Tibial nerve (tissue), 4 donors: Measurements from ENCODE around the gene ZC3H12C.

Experiments used
- CTCF ChIP-seq, 5 experiments: fragments of 200-600 bp in 3 of 5; fragments of 450-650 bp in 2 of 5; sonication (generic) in 3 of 5; IDR thresholded peaks; one replicate each; pipeline ENCODE4 v1.5.1; 2016 to 2019; ENCODE audit warnings: antibody characterized with exemption in 5 of 5, mild to moderate bottlenecking in 3 of 5, moderate library complexity in 2 of 5
- EP300 ChIP-seq, 2 donors: sonication (generic); formaldehyde crosslinking; IDR thresholded peaks; one replicate each; pipeline ENCODE4 v1.6.1; 2017; ENCODE audit warnings: antibody characterized with exemption in 2 of 2, mild to moderate bottlenecking in 1 of 2
- POLR2A ChIP-seq, 2 donors: fragments of 450-650 bp; IDR thresholded peaks; one replicate each; pipeline ENCODE4 v1.6.1; 2017; ENCODE audit warnings: antibody characterized with exemption in 2 of 2, mild to moderate bottlenecking in 2 of 2, moderate library complexity in 2 of 2

- no peak for TF ChIP-seq EP300 (IDR thresholded peaks at IDR 0.05)
- no peak for TF ChIP-seq CTCF (IDR thresholded peaks at IDR 0.05)
- no peak for TF ChIP-seq POLR2A (IDR thresholded peaks at IDR 0.05)
These were observed 29.8 kb downstream of the ZC3H12C start for GRCh38 chr11:110123003-110123402.
